Mesenteric fat pad (tissue), 1 donor: ENCODE results near the gene SMG6. TPM values are rescaled to one million over a fixed set of nuclear protein-coding genes. Genes with fewer than 3 reads are reported as not detected.

Source experiments
- DNase-seq: peaks from one replicate; pipeline ENCODE4 v3.0.0-alpha.2; 2020; ENCODE audit warnings: low spot score
- total RNA-seq: library from RNA; stranded (reverse); fragmentation: NEBNext Ultra II Directional; extraction: Animal tissue kit (Norgen Biotek cat#: 25700); gene quantifications from one replicate; pipeline ENCODE4 v1.2.1, GENCODE V29; 2021
- donor health status: DM: yes; HTN: yes; CAD: no.

Gene SMG6
- total RNA-seq, 1 donor from 2014 or later, result 31.9 TPM

- no peak for DNase-seq
Measured at GRCh38 chr17:2181206-2181896, 122.2 kb downstream of the SMG6 start.

- no peak for DNase-seq
Measured at GRCh38 chr17:2180768-2181167, 122.8 kb downstream of the SMG6 start.

- no peak for DNase-seq
Measured at GRCh38 chr17:2179615-2180295, 123.8 kb downstream of the SMG6 start.

GRCh38 chr17:2178798-2179501 lies 124.6 kb downstream of the SMG6 start:
- no peak for DNase-seq

GRCh38 chr17:2177235-2177811 lies 126.3 kb downstream of the SMG6 start:
- no peak for DNase-seq

- DNase-seq, result peak; percentile 43
Measured at GRCh38 chr17:2176499-2177169, 127.0 kb downstream of the SMG6 start.

GRCh38 chr17:2175294-2175628 lies 128.3 kb downstream of the SMG6 start:
- DNase-seq, result no peak

- no peak for DNase-seq
Measured at GRCh38 chr17:2174468-2175293, 128.9 kb downstream of the SMG6 start.

GRCh38 chr17:2174014-2174413 lies 129.6 kb downstream of the SMG6 start:
- no peak for DNase-seq

GRCh38 chr17:2172999-2173398 lies 130.6 kb downstream of the SMG6 start:
- no peak for DNase-seq

- no peak for DNase-seq
Measured at GRCh38 chr17:2172077-2172851, 131.3 kb downstream of the SMG6 start.

GRCh38 chr17:2171702-2172076 lies 131.9 kb downstream of the SMG6 start:
- DNase-seq, result no peak

GRCh38 chr17:2170023-2170422 lies 133.6 kb downstream of the SMG6 start:
- DNase-seq, result no peak

GRCh38 chr17:2165723-2166122 lies 137.9 kb downstream of the SMG6 start:
- peak; percentile 59 for DNase-seq

GRCh38 chr17:2158396-2158780 lies 145.2 kb downstream of the SMG6 start:
- DNase-seq, result no peak

- DNase-seq, result no peak
Measured at GRCh38 chr17:2157675-2158395, 145.8 kb downstream of the SMG6 start.

- no peak for DNase-seq
Measured at GRCh38 chr17:2157081-2157480, 146.5 kb downstream of the SMG6 start.

- no peak for DNase-seq
Measured at GRCh38 chr17:2156666-2157065, 146.9 kb downstream of the SMG6 start.

- DNase-seq, result no peak
Measured at GRCh38 chr17:2155573-2155972, 148.0 kb downstream of the SMG6 start.
